Measurements from ENCODE around the gene PCSK5.

DNA sequence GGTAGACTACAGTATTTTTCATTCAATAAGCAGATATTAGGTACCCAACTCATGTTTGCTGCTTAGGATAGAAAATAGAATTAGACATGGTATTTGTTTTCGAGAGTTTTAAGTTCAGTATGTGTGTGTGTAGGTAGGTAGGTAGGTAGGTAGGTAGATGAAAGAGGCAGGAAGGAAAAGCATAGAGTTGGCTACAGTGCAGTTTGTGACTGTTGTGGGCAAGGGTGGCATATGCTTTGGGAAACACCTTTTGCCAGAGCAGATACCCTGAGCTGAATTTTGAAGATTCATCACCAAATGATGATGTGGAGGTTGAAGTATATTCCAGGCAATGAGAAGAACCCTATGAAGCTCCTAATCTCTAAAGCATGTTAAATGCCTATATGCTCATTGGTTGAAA, 20.0 kb upstream of the PCSK5 start:
- TF ChIP-seq POLR2AphosphoS5 (IDR thresholded peaks at IDR 0.05) (no peak), CTCF (IDR thresholded peaks at IDR 0.05) (no peak), EP300 (IDR thresholded peaks at IDR 0.05) (no peak)
